ENCODE results near the gene FOXN1.

FOXN1 gene

GRCh38 chr17:28524476-28525424, 18.6 kb downstream of the FOXN1 start:
- DNase-seq (ENCODE audit: low read depth in 2 of 2), result no peak

DNA sequence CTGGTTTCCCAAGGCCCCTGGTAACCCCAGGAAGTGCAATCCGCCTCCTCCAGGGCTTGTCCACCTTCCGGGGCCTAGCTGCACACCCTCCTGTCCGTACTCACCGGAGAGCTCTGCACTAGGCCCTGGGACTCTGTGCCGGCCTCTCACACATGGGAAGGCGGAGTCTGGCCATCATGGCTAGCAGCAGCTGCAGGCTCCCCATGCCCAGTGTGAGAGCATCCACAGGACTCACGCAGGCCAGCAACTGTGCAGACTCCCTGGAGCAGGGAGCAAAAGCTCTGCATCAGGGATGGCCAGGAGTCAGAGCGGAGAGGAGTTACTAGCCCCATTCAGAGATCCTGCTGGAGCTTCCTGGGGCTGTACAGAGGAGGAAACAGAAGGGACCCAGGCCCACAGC, 20.2 kb downstream of the FOXN1 start:
- DNase-seq (ENCODE audit: low read depth in 2 of 2), result no peak

DNA sequence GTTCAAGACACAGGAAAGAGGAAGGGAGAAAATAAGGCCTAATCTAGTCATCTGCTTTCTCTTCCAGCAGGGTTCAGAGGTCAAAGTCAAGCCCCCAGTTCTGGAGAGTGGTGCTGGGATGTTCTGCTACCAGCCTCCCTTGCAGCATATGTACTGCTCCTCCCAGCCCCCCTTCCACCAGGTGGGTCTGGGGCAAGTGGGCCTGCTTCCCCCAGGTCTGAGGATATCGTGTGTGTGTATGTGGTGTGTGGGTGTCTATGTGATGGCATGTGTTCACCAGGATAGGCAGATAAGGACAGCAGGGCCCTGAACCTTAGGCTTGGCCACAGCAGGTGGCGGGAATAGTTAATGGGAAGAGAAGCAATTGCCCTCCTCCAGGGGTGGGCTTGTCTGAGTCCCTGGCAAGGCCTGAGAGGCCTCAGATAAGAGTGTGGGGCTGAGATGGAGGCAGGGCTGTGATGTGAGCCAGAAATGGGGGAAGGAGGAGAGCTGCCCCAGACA, 21.1 kb downstream of the FOXN1 start:
- no peak for DNase-seq (ENCODE audit: low read depth in 2 of 2)

- DNase-seq (ENCODE audit: low read depth in 2 of 2), result no peak
These were observed 21.7 kb downstream of the FOXN1 start for GRCh38 chr17:28527859-28528258.

- DNase-seq (ENCODE audit: low read depth in 2 of 2), result no peak
These were observed 22.3 kb downstream of the FOXN1 start for GRCh38 chr17:28528327-28529012.

- no peak for DNase-seq (ENCODE audit: low read depth in 2 of 2)
These were observed 22.9 kb downstream of the FOXN1 start for GRCh38 chr17:28529013-28529400.

- no peak for DNase-seq (ENCODE audit: low read depth in 2 of 2)
These were observed 24.1 kb downstream of the FOXN1 start for GRCh38 chr17:28530250-28530649.

- no peak for DNase-seq (ENCODE audit: low read depth in 2 of 2)
These were observed 24.8 kb downstream of the FOXN1 start for GRCh38 chr17:28530926-28531325.

- no peak for DNase-seq (ENCODE audit: low read depth in 2 of 2)
These were observed 26.2 kb downstream of the FOXN1 start for GRCh38 chr17:28532050-28532960.

GRCh38 chr17:28533091-28533807, 27.1 kb downstream of the FOXN1 start:
- no peak for DNase-seq (ENCODE audit: low read depth in 2 of 2)

- DNase-seq (ENCODE audit: low read depth in 2 of 2), result no peak
These were observed 28.7 kb downstream of the FOXN1 start for GRCh38 chr17:28534740-28535375.

DNA sequence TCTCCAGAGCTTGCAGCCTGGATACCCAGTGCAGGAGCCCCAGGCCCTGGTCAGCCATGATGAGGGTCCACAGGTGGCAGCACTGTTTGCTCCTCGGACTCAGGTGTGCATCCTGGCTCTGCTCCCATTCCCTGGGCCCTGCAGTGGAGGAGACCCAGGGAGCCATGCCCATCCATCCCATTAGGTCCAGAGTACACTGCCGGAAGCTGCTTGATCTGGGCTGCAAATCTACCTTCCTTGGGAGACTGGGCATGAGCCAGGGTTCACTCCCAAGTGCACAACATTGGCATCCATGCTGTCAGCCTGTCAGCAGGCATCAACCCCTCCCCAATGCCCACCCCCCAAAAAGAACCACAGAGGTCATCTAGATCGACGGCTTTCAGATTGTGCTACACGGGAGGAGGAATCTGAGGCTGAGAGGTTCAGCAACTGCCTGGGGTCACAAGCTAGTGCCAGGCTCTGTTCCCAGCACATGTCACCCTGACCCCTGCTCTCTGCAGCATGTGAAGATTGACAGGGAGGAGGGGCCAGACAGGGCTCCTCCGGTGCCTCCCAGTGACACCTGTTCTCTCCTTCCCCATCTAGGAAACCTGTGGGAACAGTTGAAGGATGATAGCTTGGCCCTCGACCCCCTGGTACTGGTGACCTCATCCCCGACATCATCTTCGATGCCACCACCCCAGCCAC, 30.5 kb downstream of the FOXN1 start:
- no peak for DNase-seq (ENCODE audit: low read depth in 2 of 2)

DNA sequence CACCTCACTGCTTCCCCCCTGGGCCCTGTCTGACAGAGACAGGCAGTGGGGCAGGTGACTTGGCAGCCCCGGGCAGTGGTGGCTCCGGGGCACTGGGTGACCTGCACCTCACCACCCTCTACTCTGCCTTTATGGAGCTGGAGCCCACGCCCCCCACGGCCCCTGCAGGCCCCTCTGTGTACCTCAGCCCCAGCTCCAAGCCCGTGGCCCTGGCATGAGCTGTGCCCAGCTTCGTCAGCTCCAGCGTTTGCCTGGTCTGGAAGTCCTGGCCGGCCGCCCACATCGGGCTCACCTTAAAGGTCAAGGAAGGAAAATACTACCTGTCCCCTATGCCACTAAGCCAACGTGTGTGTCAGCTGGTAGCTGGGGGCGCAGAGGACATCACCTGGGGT, 31.1 kb downstream of the FOXN1 start:
- no peak for DNase-seq (ENCODE audit: low read depth in 2 of 2)

GRCh38 chr17:28538296-28538895, 32.2 kb downstream of the FOXN1 start:
- DNase-seq (ENCODE audit: low read depth in 2 of 2), result no peak

- no peak for DNase-seq (ENCODE audit: low read depth in 2 of 2)
These were observed 34.1 kb downstream of the FOXN1 start for GRCh38 chr17:28540231-28540630.

DNA sequence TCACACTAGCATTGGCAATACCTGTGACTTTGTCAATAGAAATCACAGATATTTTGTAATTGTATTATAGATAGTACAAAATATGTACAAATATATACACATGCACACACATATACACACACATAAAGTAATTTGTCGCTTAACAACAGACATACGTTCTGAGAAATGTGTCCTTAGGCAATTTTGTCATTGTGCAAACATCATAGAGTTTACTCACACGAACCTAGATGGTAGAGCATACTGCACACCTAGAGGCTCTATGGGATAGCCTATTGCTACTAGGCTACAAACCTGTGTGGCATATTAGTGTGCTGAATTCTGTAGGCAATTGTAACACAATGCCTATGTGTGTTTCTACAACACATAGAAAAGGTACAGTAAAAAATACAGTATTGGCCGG, 35.3 kb downstream of the FOXN1 start:
- DNase-seq (ENCODE audit: low read depth in 2 of 2), result no peak

- no peak for DNase-seq (ENCODE audit: low read depth in 2 of 2)
These were observed 38.4 kb downstream of the FOXN1 start for GRCh38 chr17:28544402-28545140.

DNA sequence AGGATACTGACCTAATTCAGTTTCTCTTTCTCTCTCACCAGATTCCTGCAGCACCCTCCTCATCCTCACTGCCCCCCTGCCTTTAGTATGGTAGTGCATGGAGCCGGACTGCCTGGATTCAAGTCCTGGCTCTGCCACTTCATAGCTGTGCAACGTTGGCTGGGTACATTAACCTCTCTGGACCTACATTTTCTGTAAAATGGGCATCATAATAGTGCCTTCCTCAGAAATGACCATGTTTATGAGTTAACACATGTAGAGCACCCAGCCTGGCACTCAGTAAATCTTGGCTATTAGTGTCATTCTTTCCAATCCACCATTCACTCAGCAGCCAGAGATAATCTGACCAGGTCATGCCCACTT, 39.0 kb downstream of the FOXN1 start:
- DNase-seq (ENCODE audit: low read depth in 2 of 2), result no peak

GRCh38 chr17:28545787-28546415, 39.8 kb downstream of the FOXN1 start:
- no peak for DNase-seq (ENCODE audit: low read depth in 2 of 2)

Data from stimulated activated CD4-positive, alpha-beta T cell treated with anti-CD3 and anti-CD28 coated beads, Interleukin-1b, Interleukin-23, amount 100 ng/mL, for 1 hour (primary cell).